Measurements from ENCODE around the gene EXD2.

GRCh38 chr14:69285661-69286255, 94.5 kb downstream of the EXD2 start:
- TF ChIP-seq CTCF (IDR thresholded peaks at IDR 0.05), result no peak
- TF ChIP-seq POLR2A (IDR thresholded peaks at IDR 0.05), result no peak
- no peak for TF ChIP-seq EP300 (IDR thresholded peaks at IDR 0.05)

Data from ovary (tissue), 3 donors.